GM23248 (cell line): ENCODE data around the gene MS4A4E.

Experiments used
- EZH2 ChIP-seq: fragments of 200-600 bp; sonication (generic); IDR thresholded peaks from 2 replicates; pipeline ENCODE4 v1.6.1; 2018; ENCODE audit warnings: antibody characterized with exemption, mild to moderate bottlenecking; ENCODE audit not compliant: insufficient read depth, poor library complexity, severe bottlenecking
- EZH2phosphoT487 ChIP-seq: fragments of 200-600 bp; sonication (generic); IDR thresholded peaks from 2 replicates; pipeline ENCODE4 v1.6.1; 2018; ENCODE audit warnings: antibody characterized with exemption, moderate library complexity, mild to moderate bottlenecking, low read depth; ENCODE audit not compliant: insufficient read depth

DNA sequence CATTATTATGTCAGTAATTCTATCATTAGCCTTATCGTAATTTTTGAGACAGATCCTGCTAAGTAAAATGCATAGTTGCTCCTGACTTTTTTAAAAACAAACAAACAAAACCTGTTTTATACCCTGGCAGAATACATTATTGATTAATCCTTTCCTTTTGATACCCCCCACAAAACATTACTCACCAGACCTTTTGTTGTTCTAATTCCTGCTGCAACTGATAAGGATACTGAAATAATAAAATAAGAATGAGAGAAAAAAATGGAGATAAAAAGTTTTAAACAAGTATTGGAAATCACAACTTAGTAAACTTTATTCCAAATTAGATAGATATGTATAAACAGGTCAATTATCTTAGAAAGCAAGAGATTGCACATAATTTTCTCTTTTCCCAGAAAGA, 28.6 kb downstream of the MS4A4E start:
- TF ChIP-seq EZH2phosphoT487 (no peak), EZH2 (no peak)
